Measurements from ENCODE around the gene ACTA1.
"Not testable (repeated sequence)": the region's sequence is repeated elsewhere in the genome, so short reads cannot be mapped to it uniquely, and the experiment has no call there.

ACTA1 gene

DNA sequence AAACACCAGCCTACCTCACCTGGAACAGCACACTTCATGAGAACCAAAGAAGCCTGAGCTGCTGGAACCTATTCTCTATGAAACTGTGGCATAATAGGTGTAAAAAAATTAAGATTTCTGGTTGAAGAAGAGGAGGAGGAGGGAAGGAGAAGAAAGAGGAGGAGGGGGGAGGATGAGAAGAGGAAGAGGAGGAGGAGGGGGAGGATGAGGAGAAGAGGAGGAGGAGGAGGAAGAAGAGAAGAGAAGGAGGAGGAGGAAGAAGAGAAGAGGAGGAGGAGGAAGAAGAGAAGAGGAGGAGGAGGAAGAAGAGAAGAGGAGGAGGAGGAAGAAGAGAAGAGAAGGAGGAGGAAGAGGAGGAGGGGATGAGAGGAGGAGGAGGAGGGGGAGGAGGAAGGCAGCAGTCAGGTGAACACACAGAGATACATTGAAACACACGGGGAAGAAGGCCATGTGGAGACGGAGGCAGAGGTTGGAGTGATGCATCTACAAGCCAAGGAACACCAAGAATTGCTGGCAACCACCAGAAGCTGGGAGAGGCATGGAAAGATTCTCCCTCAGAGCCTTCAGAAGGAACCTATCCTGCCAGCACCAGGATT lies 8.2 kb downstream of the ACTA1 start:
- peaks cover 3% of the 10 kb centered on the region for H3K4me1 ChIP-seq (ENCODE audit: insufficient read depth, low read length)
- H3K36me3 ChIP-seq (ENCODE audit: insufficient read depth, low read length): no peaks in the 10 kb centered on the region
- no peaks in the 10 kb centered on the region for H3K9me3 ChIP-seq (ENCODE audit: low read length)
- H3K4me3 ChIP-seq (ENCODE audit: low read depth in 1 of 2, low read length in 2 of 2): no peak overlapping the region
- H3K27ac ChIP-seq (ENCODE audit: low read depth, low read length): no peak overlapping the region
- no peak overlapping the region for H3K9ac ChIP-seq (ENCODE audit: low read length)
- H3K27me3 ChIP-seq (ENCODE audit: control insufficient read depth in 1 of 2, insufficient read depth in 2 of 2, low read length in 2 of 2): peaks cover 10 to 31% of the 10 kb centered on the region in 2 donors

DNA sequence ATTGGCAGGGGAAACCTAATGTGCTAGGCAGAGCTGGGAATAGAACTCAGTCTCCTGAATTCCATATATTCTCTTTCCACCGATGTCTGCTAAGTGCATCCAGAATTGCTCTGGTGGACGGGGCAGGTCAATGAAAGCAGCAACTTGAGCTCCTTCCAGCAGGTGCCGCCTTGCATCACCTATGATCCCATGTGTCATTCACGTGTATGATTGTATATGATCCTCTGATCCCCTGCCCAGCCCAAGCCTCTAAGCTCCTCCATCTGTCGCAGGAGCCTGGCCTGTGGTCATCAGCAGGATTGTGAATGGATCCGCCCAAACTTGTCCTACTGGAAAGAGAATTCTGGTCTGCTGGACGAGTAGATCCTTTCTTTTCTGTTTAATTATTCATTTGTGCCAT lies 13.1 kb downstream of the ACTA1 start:
- Histone ChIP-seq H3K4me3 (ENCODE audit: low read depth in 1 of 2, low read length in 2 of 2) (no peak overlapping the region), H3K27me3 (ENCODE audit: control insufficient read depth in 1 of 2, insufficient read depth in 2 of 2, low read length in 2 of 2) (no peaks in the 10 kb centered on the region), H3K27ac (ENCODE audit: low read depth, low read length) (no peak overlapping the region), H3K9ac (ENCODE audit: low read length) (no peak overlapping the region), H3K4me1 (ENCODE audit: insufficient read depth, low read length) (no peaks in the 10 kb centered on the region), H3K36me3 (ENCODE audit: insufficient read depth, low read length) (no peaks in the 10 kb centered on the region), H3K9me3 (ENCODE audit: low read length) (no peaks in the 10 kb centered on the region)

DNA sequence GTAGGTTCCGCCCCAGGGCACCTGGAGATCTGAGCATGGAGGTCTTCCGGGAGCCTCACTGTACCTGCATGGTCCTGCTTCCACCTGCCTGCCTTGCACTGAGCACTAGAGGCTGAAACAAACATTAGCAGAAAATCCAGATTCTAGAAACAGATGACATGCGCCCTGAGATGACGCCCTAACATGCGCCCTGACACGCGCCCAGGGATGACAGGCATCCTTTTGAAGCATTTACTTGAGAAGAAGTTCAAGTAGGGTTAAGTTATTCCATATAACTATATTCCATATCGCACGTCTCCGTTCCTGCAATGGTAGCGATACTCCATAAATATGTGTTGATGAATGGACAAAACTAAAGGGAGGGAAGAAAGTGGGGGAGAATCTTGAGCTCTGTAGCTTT lies 13.7 kb downstream of the ACTA1 start:
- no peaks in the 10 kb centered on the region for H3K27me3 ChIP-seq (ENCODE audit: control insufficient read depth in 1 of 2, insufficient read depth in 2 of 2, low read length in 2 of 2)
- no peak overlapping the region for H3K4me3 ChIP-seq (ENCODE audit: low read depth in 1 of 2, low read length in 2 of 2)
- no peaks in the 10 kb centered on the region for H3K9me3 ChIP-seq (ENCODE audit: low read length)
- no peak overlapping the region for H3K27ac ChIP-seq (ENCODE audit: low read depth, low read length)
- no peaks in the 10 kb centered on the region for H3K4me1 ChIP-seq (ENCODE audit: insufficient read depth, low read length)
- H3K9ac ChIP-seq (ENCODE audit: low read length): no peak overlapping the region
- H3K36me3 ChIP-seq (ENCODE audit: insufficient read depth, low read length): no peaks in the 10 kb centered on the region

DNA sequence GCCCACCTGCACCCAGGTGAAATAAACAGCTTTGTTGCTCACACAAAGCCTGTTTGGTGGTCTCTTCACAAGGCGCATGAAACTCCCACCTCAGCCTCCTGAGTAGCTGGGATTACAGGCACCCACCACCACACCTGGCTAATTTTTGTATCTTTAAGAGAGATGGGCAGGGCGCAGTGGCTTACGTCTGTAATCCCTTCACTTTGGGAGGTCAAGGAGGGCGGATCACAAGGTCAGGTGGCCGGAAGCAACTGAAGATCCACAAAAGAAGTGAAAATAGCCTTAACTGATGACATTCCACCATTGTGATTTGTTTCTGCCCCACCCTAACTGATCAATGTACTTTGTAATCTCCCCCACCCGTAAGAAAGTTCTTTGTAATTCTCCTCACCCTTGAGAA lies 15.3 kb downstream of the ACTA1 start:
- H3K4me1 ChIP-seq (ENCODE audit: insufficient read depth, low read length); H3K36me3 ChIP-seq (ENCODE audit: insufficient read depth, low read length); H3K4me3 ChIP-seq (ENCODE audit: low read depth in 1 of 2, low read length in 2 of 2); H3K9ac ChIP-seq (ENCODE audit: low read length); H3K9me3 ChIP-seq (ENCODE audit: low read length); H3K27me3 ChIP-seq (ENCODE audit: control insufficient read depth in 1 of 2, insufficient read depth in 2 of 2, low read length in 2 of 2); H3K27ac ChIP-seq (ENCODE audit: low read depth, low read length): not testable (repeated sequence)

DNA sequence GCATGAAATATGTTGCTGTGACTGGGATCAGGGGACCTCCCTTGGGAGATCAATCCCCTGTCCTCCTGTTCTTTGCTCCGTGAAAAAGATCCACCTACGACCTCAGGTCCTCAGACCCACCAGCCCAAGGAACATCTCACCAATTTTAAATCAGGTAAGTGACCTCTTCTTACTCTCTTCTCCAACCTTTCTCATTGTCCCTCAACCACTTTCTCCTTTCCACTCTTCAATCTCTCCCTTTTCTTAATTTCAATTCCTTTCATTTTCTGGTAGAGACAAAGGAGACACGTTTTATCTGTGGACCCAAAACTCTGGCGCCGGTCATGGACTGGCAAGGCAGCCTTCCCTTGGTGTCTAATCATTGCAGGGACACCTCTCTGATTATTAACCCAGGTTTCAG lies 21.1 kb downstream of the ACTA1 start:
- not testable (repeated sequence) for H3K9ac ChIP-seq (ENCODE audit: low read length)

DNA sequence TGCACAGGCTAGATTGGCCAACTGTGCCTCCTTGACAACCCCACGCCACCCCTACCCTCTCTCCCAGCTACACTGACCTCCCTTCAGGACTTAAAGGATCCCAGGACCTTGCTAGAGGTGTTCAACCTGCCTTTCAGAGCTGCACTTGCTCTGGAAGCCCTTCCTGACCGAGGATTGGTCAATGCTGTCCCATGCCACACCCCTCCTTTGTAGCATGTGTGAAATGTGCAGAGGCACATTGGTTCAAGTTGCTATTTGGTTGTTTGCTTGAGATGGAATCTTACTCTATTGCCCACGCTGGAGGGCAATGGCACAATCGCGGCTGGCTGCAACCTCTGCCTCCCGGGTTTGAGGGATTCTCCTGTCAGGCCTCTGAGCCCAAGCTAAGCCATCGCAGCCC lies 21.8 kb downstream of the ACTA1 start:
- H3K9ac ChIP-seq (ENCODE audit: low read length): no peak overlapping the region
- H3K27ac ChIP-seq (ENCODE audit: low read depth, low read length): no peak overlapping the region
- H3K27me3 ChIP-seq (ENCODE audit: control insufficient read depth in 1 of 2, insufficient read depth in 2 of 2, low read length in 2 of 2): peaks cover 6 to 37% of the 10 kb centered on the region in 2 donors
- H3K36me3 ChIP-seq (ENCODE audit: insufficient read depth, low read length): no peaks in the 10 kb centered on the region
- H3K9me3 ChIP-seq (ENCODE audit: low read length): no peaks in the 10 kb centered on the region
- H3K4me3 ChIP-seq (ENCODE audit: low read depth in 1 of 2, low read length in 2 of 2): no peak overlapping the region
- peaks cover 18% of the 10 kb centered on the region for H3K4me1 ChIP-seq (ENCODE audit: insufficient read depth, low read length)

More for the DNA sequence above, 21.1 kb downstream of the ACTA1 start:
- Histone ChIP-seq H3K27me3 (ENCODE audit: control insufficient read depth in 1 of 2, insufficient read depth in 2 of 2, low read length in 2 of 2) (peaks cover 5 to 29% of the 10 kb centered on the region in 2 donors), H3K4me1 (ENCODE audit: insufficient read depth, low read length) (peaks cover 18% of the 10 kb centered on the region)
- H3K9me3 ChIP-seq (ENCODE audit: low read length); H3K27ac ChIP-seq (ENCODE audit: low read depth, low read length); H3K36me3 ChIP-seq (ENCODE audit: insufficient read depth, low read length); H3K4me3 ChIP-seq (ENCODE audit: low read depth in 1 of 2, low read length in 2 of 2): not testable (repeated sequence)

DNA sequence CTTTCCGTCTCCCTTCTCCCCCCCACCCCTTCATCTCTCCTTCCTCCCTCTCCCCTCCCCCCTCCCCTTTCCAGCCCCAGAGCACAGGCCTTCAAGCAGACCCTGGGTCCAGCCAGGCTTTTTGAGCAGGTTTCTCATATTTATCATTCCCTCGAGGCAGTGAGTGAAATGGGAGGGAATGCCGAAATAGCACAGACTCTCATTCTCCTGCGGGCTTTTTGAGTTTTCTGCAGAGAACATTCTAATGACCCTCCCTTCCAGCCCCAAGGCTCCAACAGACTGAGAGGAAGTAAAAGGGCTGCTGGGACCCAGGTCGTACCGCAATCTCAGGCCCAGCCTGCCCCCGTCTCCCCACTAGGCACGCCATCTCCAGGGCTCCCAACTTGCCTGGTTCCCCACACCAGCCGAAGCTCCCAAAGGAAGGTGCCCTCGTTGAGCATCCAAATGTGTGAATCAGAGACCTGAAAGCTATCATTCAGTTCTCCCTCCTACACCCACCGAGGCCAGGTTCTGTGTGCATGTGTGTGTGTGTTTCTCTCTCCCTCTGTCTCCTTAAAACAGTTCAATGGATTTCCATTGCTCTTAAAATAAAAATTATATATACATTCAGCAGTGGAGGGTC lies 22.3 kb downstream of the ACTA1 start:
- Histone ChIP-seq H3K4me1 (ENCODE audit: insufficient read depth, low read length) (peaks cover 18% of the 10 kb centered on the region), H3K27ac (ENCODE audit: low read depth, low read length) (no peak overlapping the region), H3K9ac (ENCODE audit: low read length) (no peak overlapping the region), H3K4me3 (ENCODE audit: low read depth in 1 of 2, low read length in 2 of 2) (no peak overlapping the region), H3K9me3 (ENCODE audit: low read length) (no peaks in the 10 kb centered on the region), H3K36me3 (ENCODE audit: insufficient read depth, low read length) (no peaks in the 10 kb centered on the region), H3K27me3 (ENCODE audit: control insufficient read depth in 1 of 2, insufficient read depth in 2 of 2, low read length in 2 of 2) (peaks cover 6 to 42% of the 10 kb centered on the region in 2 donors)

DNA sequence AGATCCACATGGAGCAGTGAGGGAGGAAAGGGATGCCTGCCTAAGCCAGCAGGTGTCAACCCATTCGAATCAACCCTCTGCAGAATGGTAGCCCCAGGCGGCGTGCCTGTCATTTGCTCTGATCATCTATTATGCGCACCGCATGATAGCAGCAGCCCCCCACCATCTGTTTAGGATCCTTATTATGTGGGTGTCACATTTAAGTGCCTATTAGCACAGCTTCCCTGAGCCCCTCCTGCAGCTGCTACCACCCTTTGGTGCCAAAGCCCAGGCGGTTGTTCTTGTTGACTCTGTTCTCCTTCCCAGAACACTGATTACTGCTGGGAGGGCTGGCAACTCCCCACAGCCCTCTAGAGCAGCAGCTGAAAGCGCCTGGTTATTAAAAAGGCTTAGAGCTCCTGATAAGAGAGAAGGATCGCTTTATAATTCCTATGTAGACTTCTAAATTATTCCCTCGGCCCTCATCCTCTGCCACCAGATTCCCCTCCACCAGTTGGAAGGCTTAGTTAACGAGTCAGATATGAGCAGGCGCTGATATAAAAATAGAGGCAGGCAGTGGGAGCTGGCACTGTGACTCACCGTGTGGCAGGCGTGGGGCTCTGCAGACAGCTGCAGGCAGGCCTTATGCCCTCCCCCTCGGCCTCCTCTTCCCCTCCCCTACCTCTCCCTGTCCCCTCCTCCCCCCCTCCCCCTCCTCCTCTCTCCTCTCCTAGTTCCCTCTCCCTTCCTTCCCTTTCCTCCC lies 23.0 kb downstream of the ACTA1 start:
- Histone ChIP-seq H3K36me3 (ENCODE audit: insufficient read depth, low read length) (no peaks in the 10 kb centered on the region), H3K27me3 (ENCODE audit: control insufficient read depth in 1 of 2, insufficient read depth in 2 of 2, low read length in 2 of 2) (peaks cover 6 to 49% of the 10 kb centered on the region in 2 donors), H3K9me3 (ENCODE audit: low read length) (no peaks in the 10 kb centered on the region), H3K27ac (ENCODE audit: low read depth, low read length) (no peak overlapping the region), H3K9ac (ENCODE audit: low read length) (no peak overlapping the region), H3K4me1 (ENCODE audit: insufficient read depth, low read length) (peaks cover 18% of the 10 kb centered on the region), H3K4me3 (ENCODE audit: low read depth in 1 of 2, low read length in 2 of 2) (peak overlapping the region in 1 of 2 donors; percentile 45)

DNA sequence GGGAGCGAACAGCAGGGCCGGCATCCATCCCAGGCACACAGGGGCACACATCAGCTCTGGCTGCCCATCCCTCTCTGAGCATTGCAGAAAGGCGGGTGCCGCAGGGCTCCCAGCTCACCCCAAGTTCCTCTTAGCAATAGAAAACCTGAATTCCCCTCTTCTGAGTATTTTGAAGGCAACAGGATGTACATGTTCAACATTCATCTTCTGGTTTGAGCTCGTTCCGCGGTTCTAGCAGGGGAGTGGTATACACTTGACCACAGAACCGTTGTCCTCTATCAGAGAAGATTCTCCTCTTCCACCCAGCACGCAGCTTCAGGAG lies 23.6 kb downstream of the ACTA1 start:
- Histone ChIP-seq H3K9ac (ENCODE audit: low read length) (no peak overlapping the region), H3K27me3 (ENCODE audit: control insufficient read depth in 1 of 2, insufficient read depth in 2 of 2, low read length in 2 of 2) (peaks cover 6 to 50% of the 10 kb centered on the region in 2 donors), H3K4me3 (ENCODE audit: low read depth in 1 of 2, low read length in 2 of 2) (peak overlapping the region in 1 of 2 donors; percentile 45), H3K27ac (ENCODE audit: low read depth, low read length) (no peak overlapping the region), H3K4me1 (ENCODE audit: insufficient read depth, low read length) (peaks cover 18% of the 10 kb centered on the region), H3K9me3 (ENCODE audit: low read length) (no peaks in the 10 kb centered on the region), H3K36me3 (ENCODE audit: insufficient read depth, low read length) (no peaks in the 10 kb centered on the region)

DNA sequence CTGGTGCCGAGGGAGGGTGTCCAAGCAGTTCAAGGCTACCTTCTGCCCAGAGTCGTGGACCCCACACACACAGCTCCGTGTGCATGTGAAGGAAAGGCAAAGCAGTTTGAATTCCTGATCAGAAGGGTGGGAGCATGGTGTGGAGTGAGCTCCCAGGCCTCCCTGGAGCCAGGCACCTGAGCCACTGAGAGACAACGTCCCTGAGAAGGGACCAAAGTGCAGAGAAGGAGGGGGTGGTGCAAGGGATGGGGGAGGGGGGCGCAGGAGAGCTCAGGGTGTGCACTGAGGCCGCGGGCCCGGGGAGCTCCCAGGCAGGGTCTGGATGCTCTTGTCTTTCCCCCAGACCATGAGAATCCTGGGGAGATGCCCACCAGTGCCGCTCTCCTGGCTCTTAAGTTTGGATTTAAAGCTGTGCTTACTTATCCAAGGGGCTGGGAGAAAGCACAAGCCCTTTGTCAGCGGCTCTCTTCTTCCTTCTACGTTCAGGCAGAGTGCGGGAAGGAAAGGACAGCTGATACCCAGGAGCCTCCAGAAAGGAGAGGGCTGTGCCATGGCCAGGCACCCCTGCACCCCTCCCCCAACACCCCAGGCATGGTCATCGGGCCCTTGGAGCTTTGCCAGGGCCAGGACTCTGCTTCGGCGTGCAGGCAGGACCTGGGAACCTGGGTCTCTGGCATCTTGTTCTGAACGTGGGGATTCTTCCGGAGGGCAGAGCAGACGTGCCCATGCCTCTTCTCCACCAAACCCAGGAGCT lies 24.1 kb downstream of the ACTA1 start:
- H3K9me3 ChIP-seq (ENCODE audit: low read length): no peaks in the 10 kb centered on the region
- H3K9ac ChIP-seq (ENCODE audit: low read length): no peak overlapping the region
- H3K4me3 ChIP-seq (ENCODE audit: low read depth in 1 of 2, low read length in 2 of 2): peak overlapping the region in 1 of 2 donors; percentile 6
- H3K27me3 ChIP-seq (ENCODE audit: control insufficient read depth in 1 of 2, insufficient read depth in 2 of 2, low read length in 2 of 2): peaks cover 6 to 50% of the 10 kb centered on the region in 2 donors
- H3K36me3 ChIP-seq (ENCODE audit: insufficient read depth, low read length): no peaks in the 10 kb centered on the region
- H3K27ac ChIP-seq (ENCODE audit: low read depth, low read length): no peak overlapping the region
- peaks cover 18% of the 10 kb centered on the region for H3K4me1 ChIP-seq (ENCODE audit: insufficient read depth, low read length)

DNA sequence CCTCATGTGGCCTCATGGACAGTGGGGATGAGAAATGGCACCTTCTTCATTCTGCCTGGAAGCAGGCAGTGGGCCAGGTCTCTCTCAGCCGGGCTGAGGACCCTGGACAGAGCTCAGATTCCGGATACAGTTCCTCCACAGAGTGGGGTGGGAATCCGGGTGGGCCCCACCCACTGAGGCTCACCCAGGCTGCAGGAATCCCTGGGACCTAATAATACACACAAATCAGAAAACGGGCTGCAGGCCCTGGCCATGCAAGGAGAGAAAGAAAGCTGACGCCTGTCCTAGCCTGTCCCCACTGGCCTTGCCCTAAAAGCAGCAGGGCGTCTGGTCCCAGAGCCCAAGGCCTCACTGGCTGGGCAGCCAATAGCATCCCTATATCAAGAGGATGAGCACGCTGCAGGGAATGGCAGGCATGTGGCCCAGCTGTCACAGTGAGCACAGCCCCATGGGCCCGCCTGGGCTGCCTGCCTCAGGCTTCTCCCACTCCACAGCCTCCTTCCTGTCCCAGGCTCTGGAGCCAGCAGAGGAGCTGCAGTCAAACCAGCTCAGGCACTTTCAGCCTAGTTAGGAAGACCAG lies 25.3 kb downstream of the ACTA1 start:
- no peaks in the 10 kb centered on the region for H3K9me3 ChIP-seq (ENCODE audit: low read length)
- H3K36me3 ChIP-seq (ENCODE audit: insufficient read depth, low read length): no peaks in the 10 kb centered on the region
- no peak overlapping the region for H3K27ac ChIP-seq (ENCODE audit: low read depth, low read length)
- H3K4me3 ChIP-seq (ENCODE audit: low read depth in 1 of 2, low read length in 2 of 2): no peak overlapping the region
- H3K9ac ChIP-seq (ENCODE audit: low read length): no peak overlapping the region
- peaks cover 18% of the 10 kb centered on the region for H3K4me1 ChIP-seq (ENCODE audit: insufficient read depth, low read length)
- peaks cover 6 to 50% of the 10 kb centered on the region in 2 donors for H3K27me3 ChIP-seq (ENCODE audit: control insufficient read depth in 1 of 2, insufficient read depth in 2 of 2, low read length in 2 of 2)
